LNCaP clone FGC (cell line): ENCODE measurements around the gene IL4.

Source experiments
- DNase-seq: peaks from one replicate; pipeline ENCODE4 v3.0.0-alpha.2; 2011; ENCODE audit warnings: low read depth
- H3K4me3 ChIP-seq: 2 replicates; pipeline ENCODE4 v1.5.1; 2011; ENCODE audit warnings: mild to moderate bottlenecking, low read depth, low read length, control low read depth
- TF ChIP-seq, protein P1 (sequence below): IDR thresholded peaks from 2 replicates; pipeline ENCODE4 v1.5.1; 2012; ENCODE audit warnings: mild to moderate bottlenecking; ENCODE audit not compliant: control insufficient read depth, insufficient read depth; ENCODE audit errors: extremely low read depth

The IL4 gene

DNA sequence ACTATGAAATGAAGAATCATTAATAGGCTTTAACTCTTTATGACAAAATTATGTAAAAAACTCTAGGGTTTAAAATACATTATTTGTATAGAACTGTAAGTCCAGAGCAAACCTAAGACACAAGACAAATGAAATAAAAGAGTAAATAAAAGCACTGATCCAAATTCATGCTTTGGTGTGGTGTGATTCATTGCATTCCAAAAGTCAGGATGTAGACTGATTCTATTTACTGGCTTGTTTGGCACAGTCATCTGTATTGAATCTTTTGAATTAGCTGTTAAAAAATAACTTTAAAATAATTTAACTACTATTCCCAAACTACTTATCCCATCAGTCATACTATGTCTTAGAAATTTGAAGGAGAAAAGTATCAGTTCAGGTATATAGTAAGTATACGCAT, 31.1 kb downstream of the IL4 start:
- TF ChIP-seq, protein P1, sequence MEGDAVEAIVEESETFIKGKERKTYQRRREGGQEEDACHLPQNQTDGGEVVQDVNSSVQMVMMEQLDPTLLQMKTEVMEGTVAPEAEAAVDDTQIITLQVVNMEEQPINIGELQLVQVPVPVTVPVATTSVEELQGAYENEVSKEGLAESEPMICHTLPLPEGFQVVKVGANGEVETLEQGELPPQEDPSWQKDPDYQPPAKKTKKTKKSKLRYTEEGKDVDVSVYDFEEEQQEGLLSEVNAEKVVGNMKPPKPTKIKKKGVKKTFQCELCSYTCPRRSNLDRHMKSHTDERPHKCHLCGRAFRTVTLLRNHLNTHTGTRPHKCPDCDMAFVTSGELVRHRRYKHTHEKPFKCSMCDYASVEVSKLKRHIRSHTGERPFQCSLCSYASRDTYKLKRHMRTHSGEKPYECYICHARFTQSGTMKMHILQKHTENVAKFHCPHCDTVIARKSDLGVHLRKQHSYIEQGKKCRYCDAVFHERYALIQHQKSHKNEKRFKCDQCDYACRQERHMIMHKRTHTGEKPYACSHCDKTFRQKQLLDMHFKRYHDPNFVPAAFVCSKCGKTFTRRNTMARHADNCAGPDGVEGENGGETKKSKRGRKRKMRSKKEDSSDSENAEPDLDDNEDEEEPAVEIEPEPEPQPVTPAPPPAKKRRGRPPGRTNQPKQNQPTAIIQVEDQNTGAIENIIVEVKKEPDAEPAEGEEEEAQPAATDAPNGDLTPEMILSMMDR = no peak
- no peak overlapping the region for H3K4me3 ChIP-seq
- no peak for DNase-seq

DNA sequence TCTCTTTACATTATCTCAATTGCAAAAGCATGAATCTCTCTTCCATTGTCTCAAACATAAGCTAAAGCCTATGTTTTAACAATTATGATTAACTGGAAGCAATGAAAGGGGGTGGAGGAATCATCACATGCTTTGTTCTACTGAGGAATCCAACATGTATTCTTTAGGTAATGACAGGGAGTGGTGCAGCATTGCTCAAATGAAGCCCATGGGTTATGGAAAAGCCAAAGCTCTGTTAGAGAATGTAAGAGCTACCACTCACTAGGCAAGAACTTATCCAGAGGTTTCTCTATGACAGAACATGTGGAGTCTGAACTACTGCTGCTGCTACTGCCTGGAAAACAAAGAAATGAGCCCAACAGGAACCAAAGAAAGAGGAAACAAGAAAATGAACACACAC, 34.9 kb downstream of the IL4 start:
- no peak overlapping the region for H3K4me3 ChIP-seq
- no peak for DNase-seq
- TF ChIP-seq, protein P1 = no peak

DNA sequence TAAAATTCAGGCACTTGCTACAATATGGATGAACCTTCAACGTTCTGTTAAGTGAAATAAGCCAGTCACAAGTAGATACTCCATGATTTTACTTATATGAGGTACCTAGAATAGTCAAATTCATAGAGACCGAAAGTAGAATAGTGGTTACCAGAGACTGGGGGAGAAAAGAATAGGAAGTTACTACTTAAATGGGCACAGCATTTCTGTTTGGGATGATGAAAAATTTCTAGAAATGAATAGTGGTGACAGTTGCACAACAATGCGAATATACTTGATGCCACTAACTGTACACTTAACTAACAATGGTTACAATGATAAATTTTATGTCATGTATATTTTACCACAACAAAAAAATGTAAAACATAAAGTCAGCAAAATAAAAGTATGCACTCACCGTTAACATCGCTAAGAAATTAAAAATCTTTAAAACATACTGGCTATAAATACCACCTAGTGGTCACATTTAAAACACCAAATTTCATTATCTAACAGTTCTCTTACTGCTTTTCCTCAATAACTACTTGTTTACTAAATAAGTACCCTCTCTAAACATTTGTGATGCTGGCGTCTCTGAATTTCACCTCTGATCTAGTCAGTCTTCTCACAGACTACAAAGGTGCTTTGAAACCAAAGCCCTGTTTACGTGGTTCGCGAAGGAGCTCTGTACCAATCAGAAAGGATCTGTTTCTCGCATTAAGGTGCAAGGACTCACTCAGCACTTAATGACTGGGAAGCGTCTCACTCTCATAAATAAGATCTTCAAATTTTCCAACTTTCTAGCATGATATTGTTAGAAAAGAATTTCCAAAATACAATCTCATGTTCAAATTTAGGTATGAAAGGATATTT, 40.9 kb downstream of the IL4 start:
- DNase-seq = no peak
- TF ChIP-seq, protein P1 = 0 out of 2 replicates have a peak, but pooled peaks have one; percentile 20
- no peak overlapping the region for H3K4me3 ChIP-seq

DNA sequence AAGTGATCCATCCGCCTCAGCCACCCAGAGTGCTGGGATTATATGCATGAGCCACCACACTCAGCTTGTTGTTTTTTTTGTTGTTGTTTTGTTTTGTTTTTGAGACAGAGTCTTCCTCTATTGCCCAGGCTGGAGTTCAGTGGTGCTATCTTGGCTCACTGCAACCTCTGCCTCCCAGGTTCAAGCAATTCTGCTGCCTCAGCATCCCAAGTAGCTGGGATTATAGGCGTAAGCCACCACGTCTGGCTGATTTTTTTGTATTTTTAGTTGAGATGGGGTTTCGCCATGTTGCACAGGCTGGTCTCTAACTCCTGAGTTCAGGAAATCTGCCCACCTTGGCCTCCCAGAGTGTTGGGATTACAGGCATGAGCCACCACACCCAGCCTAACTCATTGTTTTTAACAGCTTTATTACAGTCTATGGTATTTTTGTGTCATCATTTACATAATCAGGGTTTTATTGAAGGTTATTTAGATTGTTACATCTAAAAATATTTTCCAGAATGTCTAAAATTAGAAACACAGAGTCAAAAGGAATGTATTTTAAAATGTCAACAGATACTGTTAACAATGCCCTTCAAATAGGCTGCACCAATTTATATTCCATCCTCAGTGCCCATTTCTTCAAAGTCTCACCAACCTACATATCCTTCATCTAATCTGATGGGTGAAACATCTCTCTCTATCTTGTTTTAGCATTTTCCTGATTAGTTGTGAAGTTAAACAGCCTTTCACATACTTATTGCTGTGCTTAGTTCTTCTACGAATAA, 44.9 kb downstream of the IL4 start:
- TF ChIP-seq, protein P1 = no peak
- no peak for DNase-seq

DNA sequence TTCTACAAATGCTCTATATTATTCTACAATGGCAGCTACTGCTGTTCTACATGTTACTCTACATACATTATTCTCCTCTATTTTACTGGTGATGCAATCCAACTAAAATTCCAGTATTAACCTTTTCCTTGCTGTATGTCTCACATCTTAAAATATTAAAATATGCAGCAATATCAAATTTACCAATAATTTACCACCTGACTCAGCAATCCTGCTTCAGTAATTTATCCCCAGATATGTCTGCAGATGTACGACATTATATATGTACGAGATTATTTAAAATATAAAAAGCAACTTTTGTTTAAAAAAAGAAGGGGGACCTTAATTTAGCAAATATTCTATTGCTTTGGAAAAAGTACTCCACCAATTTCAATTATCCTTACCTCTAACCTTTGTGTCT, 52.0 kb downstream of the IL4 start:
- no peak overlapping the region for H3K4me3 ChIP-seq
- TF ChIP-seq, protein P1 = no peak
- DNase-seq = no peak

More for the DNA sequence above, 44.9 kb downstream of the IL4 start:
- H3K4me3 ChIP-seq = no peak overlapping the region

DNA sequence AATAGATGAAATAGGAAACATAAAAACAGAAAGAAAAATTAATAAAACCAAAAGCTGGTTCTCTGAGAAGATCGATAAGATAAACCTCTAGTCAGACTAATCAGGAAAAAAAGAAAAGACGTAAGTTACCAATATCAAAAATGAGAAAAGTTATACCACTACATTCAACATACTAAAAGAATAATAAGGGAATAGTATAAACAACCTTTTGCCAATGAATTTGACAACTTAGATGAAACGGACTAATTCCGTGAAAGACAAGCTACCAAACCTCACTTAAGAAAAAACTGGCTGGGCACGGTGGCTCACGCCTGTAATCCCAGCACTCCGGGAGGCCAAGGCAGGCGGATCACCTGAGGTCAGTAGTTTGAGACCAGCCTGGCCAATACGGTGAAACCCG, 56.1 kb downstream of the IL4 start:
- no peak for DNase-seq
- TF ChIP-seq, protein P1 = no peak
- H3K4me3 ChIP-seq = no peak overlapping the region
